NCI-H2029 treated with DMSO at 0.1 percent for 48 hours (cell line): ENCODE measurements around the gene TRMU.

Source experiments
- DNase-seq: peaks from one replicate; lab custom pipeline; 2025; lab: John Stamatoyannopoulos, UW

The TRMU gene

DNA sequence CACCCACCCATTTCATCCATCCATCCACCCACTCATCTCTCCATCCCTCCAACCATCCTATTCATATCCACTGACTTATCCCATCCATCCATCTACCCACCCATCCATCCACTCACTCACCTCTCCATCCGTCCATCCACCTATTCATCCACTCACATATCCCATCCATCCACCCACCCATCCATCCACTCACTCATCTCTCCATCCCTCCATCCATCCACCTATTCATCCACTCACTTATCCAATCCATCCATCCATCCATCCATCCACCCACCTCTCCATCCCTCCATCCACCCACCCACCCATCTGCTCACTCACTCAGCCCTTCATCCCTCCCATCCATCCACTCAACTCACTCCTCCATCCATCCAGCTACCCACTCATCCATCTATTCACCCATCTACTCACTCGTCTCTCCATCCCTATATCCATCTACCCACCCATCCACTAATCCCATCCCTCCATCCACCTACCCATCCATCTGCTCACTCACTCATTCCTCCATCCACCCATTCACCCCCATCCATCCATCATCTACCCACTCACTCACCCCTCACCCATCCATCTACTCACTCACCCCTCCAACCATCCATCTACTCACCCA is 36.2 kb downstream of the TRMU start:
- DNase-seq = no peak

DNA sequence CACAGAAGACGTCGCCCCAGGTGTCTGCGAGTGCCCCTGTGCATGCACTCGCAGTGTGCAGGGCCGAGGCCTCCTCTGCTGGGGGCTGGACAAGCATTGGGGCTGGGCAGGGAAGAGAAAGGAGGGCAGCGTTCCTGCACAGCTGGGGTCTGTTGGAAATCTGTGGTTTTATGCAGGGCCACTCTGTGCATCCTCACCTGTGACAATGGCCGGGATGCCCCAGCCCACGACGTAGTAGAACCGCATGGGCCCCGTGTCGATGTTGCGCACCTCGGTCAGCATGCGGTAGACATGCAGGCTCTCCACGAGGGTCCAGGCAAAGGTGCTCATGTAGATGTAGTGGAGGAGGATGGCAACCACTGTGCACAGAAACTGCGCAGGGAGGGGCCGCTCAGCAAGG is 37.2 kb downstream of the TRMU start:
- no peak for DNase-seq

DNA sequence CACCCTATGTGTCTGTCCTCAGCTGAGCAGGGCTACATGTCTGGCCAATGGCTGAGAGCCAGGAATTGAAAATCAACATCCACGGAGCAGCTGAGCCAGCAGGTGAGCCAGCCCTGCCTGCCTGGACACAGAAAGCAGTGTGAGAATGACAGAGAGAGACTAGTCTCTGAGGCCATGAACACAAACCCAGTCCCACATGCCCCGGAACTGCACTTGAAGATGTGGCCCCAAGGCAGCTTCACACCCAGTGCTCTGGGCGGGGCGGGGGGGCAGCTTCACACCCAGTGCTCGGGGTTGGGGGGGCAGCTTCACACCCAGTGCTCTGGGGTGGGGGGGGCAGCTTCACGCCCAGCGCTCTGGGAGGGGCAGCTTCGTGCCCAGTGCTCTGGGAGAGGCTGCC is 37.6 kb downstream of the TRMU start:
- DNase-seq = no peak

DNA sequence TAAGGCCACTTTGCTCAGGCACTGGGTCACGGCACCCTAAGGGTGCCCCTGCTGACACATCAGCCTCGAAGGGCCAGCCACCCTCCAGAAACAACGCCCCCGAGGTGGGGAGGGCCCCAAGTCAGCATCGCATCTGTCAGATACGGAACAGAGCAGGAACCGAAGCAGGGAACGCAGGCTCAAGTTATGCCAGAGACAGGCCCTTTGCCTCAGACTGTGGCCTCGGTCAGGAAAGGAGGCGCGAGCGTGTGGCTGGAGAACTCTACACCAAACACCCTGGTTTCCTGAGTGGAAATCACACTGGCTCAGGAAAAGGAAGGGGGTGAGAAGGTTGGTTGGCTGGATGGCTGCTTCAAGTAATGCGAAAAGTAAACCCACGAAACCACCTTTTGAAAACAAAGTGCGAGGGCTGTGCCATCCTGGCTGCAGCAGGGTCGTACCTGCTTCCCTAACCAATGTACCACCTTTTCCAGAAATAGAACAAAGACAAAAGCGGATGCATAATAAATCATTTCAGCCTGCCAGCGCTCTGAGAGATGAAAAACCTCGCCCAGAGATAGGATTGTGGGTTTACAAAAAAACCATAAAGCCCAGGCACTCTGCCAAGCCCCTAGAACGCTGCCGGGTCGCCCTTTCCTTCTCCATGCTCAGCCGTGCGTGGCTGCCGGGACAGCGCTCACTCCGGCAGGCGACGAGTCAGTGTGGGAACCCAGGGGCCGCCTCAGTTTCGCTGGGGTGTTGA is 38.6 kb downstream of the TRMU start:
- DNase-seq = peak; percentile 24

DNA sequence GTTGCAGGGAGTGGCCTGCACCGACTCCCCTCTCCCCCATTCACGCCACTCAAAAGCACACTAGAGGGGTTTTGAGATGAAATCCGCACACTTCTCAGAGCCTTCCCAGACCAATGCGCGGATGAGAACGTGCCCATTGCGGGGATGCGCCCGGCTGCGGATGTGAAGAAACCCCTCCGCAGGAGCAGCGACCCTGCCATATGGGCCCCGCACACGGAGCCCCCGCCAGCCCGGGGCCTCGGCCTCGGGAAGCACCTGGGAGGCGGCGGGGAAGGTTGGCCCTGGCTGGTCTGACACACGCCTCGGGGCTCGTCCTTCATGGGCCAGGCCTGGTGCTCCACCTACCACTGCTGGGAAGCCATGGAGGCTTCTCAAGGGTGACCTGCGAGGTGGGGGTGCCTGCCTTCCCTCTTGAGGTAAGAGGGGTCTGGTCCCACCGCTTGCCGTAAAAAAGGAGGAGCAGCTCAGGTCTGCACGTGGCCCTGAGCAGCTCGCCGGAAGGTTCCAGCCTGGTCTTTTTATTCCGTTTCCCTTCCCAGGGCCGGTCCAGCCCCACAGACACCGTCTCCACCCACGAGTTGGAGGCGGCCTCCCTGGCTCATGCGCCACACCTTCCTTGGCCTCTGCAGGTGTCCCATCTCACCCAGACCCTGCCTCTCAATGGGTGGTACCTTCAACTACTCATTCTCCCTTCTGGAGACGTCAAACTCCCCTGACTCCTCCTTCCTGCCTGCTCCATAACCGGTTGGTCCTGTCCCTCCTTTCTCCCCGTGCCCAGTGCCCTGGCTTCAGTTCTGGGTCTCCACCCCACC is 39.4 kb downstream of the TRMU start:
- DNase-seq = no peak

DNA sequence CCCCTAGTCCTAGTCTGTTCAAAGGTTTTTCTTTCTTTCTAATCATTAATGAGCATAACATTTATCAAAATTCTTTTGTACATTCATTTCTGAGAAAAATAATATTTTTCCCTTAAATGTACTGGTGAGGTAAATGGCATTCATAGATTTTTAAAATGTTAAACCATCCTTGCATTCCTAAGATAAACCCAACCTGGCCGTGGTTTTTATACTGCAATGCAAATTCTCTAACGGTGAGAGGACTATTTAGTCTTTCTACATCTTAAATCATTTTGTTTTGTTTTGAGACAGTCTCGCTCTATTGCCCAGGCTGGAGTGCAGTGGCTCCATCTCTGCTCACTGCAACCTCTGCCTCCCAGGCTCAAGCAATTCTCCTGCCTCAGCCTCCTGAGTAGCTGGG is 40.6 kb downstream of the TRMU start:
- DNase-seq = no peak

DNA sequence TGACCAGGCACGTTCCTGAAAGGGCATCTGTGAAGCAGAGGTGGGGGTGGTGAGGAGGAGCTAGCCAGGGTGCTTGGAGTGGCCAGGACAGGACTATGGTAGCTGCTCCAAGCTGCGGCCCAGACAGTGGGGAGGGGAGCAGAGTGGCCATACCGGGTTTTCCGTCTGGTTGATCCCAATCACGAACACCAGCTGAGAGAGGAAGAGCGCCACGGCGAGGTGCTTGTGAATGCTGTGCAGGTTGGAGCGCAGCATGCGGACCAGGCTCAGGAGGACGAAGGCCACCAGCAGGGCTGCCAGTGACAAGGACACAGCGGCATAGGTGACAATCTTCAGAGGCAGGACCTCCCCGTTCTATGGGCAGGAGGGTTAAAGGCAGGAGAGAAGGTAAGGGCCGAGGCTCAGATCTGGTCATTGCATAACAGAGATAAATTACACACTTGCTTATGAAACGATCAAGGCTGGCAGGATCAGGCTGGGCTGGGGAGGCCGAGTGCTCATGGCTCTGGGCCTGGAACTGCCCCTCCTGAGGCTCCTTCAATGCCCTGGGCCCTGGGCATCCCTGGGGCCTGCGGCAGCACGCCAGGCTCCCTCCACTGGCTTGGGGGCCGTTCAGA is 41.5 kb downstream of the TRMU start:
- DNase-seq = no peak

DNA sequence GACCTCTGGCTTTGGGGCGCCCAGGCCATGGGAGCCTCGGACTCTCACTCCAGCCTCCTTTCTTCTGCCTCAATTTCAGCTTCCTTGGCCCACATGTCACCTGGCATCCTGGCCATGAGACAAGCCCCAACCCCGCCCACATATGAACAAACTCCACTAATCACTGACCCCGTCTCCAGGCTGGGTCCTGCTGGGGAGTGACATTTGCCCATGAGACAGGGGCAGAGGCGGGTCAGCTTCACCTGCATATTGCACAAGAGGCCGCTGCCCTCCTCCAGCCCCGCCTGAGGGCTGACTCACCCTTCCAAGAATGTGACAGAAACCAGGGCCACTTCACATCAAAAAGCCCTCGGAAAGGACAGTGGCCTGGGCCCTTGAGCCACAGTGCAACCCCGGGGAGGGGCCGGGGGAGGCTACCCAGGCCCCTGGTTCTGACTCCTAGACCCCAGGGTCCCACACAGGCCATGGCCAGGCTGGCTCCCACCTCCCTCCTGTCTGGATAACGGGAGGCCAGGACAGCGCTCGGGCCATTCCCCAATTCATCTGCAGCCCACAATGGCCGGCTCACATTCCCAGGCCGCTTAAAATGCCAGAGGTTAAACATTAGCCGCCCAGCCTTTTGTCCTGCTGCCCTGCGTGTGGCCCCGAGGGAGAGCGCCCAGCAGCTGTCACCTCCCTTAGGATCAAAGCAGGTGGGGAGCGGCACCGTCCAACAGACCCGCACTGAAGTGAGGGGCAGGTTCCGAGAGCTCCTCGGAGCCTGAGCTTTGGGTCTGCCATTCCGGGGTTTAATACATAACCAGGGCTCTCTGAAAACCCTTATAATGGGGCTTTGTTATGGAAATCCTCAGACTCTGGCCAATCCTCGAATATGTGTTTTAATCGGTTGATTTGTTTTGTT is 42.3 kb downstream of the TRMU start:
- DNase-seq = no peak

DNA sequence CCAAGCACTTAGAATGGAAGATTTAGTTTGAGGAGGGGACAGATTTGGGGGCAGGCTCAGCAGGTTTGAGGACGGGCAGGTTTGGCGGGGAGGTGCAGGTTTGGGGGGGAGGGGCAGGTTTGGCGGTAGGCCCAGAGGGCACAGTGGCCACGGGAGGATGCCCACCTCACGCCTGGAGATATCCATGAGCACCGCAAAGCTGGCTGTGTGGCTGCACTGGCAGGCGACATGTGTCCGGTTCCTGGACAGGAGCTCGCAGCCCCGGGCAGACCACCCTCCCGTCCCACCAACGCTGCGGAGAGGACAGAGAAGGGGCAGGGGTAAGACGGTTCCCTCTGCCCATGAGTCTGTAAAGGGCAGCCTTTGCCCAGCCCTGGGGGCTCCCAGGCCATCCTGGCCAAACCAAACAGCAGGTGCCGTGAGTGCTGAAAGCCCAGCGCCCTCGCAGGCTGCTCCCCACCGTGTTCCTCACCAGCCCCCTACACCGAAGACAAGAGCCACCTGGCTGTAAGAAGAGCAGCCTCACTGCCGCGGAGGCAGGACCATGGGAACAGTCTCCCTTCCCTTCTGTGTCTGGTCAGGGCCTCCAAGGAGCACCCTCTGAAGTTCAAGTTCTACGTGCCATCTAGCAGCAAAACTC is 43.0 kb downstream of the TRMU start:
- DNase-seq = no peak

DNA sequence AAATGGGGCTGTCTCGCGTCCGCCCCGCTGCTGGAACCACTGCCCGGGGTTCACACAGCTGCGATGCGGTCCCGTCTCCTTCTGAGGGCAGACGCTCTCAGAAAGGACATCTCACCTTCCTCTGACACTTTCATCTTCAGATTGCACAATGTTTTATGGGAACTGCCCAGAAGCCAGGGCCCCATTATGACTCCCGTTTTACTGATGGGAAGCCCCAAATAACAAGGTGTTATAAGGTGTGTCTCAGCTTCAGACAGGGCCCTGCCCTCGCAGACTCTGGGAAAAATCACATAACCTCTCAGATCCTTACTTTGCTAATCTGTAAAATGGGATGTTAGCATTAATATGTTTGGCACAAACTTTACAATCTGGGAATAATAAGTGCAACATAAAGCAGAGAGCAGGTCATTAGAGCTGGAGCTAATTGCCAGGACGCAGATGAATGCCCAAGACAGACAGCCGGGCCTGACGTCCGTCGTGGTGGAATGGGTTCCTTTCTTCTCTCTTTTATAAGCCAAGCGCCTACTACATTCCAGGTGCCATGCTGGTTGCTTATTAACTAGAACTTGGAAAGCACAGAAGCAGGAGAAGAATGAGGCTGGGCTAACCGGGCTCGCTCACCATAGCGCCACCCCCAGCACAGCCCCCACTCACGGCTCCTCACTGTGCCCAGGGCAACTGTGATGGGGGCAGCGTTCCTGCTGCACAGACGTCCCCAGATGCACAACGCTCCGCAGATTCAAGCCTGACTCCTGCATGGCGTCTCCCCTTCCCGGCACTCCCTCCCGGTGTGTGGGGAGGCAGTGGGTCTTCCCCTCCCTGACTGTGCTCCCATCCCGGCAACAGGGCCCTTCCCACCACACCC is 43.8 kb downstream of the TRMU start:
- DNase-seq = no peak

DNA sequence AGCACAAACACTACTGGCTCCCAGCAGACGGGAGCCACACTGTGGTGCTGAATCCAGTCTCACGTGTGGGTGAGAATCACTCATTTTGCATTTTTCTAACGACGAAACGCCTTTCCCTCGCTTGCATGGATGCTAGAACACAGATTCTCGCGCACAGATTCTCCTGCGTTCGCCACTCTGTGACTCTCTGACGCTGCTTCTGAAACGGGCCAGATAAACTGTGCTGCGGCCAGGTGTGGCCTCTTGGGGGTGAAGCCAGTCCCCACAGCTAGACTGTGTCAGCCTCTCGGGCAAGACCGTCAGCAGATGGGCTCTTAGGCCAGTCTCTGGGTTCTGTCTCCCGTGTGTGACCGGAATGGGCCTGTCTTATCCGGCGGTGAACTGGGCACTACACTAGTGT is 44.6 kb downstream of the TRMU start:
- no peak for DNase-seq

DNA sequence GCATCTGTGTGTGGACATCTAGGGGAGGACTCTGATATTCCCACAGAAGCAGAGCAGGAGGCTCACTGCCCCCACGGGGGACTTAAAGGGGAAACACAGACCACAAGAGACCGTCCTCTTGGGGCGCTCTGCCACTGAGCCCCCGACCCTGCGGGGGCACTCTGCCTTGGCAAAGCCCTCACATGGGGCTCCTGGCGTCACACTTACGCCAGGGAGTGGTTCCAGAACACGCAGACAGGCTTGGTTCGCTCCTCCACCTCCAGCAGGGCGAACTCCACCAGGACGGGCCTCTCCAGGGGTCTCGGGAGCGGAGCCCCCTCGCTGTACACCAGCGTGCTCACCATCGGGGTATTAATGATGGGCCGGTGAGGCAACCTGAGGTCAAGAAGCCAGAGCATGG is 45.1 kb downstream of the TRMU start:
- DNase-seq = no peak

DNA sequence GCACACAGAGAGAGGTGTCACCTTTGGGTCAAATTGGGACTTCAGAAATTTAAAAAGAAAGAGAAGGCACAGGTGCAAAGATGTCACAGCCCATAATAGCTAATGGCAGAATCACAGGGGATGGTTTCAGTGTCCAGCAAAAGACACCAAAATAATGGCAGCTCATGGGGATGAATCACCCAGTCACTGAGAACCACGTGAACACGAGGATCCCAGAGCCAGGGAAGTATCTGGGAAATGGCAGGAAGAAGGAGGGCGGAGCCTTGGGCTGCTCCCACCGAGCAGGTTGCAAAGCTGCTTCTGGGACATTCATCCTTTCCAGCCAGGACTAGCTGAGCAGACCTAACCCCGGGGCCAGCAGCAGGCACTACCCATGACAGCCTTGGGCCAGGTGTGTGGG is 45.6 kb downstream of the TRMU start:
- no peak for DNase-seq

DNA sequence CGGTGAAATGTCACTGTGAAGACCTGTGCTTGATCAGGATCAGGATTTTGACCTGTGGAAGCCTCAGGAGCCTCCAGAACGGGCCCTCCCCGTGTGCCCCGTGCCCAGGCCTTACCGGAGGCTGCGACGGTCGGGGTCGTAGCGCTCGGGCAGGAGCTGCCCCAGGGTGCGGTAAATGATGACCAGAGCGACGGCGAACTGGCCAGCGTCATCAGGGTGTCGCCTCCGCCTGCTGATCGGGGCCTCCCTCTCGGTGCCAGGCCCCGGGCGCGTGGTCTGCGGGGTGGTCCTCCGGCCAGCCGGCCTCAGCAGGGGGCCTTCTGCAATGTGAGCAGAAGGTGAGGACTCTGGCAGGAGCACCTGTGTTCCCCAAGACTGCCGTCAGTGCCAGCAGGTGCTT is 46.2 kb downstream of the TRMU start:
- DNase-seq = no peak

DNA sequence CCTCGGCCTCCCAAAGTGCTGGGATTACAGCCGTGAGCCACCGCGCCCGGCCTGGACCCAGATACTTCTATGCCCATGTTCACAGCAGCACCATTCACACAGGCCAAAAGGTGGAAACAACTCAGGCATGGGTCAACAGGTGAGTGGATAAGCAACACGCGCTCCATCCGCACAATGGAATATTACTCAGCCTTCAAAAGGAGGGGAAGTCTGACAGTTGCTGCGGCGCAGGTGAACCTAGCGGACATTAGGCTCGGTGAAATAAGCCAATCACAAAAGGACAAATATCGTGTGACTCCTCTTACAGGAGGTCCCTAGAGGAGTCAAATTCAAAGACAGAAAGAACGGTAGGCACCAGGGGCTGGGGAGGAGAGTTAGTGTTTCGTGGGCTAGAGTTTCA is 47.0 kb downstream of the TRMU start:
- DNase-seq = no peak

DNA sequence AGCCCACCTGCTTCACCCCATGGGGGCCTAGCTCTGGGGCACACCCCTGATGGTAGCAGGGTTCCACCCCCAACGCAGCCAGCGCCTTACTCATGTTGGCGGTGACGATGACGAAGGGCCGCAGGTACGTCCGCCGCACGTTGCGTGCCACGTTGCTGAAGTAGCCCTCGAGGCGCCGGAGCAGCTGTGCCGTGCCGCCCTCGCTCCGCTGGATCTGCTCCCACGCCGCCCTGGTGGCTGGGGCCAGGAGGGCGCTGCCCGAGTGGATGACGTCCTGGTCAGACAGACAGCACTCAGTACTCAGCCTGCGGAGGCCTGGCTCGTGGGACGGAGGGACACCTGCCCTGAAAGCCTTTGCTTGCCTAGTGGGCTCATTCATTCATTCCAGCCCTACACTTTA is 50.8 kb downstream of the TRMU start:
- DNase-seq = no peak

DNA sequence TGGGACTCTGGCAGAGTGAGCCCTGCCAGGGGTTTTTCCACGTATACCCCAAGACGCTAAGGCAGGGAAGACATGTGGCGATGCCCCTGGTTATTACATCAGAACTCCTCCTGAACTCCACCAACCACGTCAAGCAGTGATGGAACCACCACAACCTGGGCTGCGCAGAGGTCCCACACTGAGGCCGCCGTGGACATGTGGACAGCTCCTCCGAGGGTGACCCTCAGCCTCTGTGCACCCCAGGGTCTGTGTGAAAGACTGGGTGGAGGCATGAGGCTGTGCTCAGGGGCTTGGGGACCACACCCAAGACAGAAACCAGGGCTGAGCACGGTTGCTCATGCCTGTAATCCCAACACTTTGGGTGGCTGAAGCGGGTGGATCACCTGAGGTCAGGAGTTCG is 52.2 kb downstream of the TRMU start:
- no peak for DNase-seq

DNA sequence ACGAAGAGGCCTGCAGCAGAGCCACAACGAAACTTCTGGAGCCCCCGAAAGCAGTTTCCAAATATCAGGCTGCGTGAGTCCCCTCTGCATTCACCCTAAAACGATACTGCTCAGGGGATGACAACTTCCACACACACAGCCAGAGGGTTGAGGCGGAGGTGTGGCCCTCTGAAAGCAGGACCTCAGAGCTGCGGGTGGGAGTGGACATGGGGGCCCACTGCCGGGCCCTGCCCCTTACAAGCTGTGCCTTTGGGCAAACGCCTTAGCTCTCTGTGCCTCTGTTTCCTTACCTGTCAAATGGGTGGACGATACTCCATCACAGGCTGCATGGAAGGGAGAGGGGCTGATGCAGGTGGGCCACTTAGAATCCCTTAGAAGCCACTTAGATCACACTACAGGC is 53.1 kb downstream of the TRMU start:
- no peak for DNase-seq

DNA sequence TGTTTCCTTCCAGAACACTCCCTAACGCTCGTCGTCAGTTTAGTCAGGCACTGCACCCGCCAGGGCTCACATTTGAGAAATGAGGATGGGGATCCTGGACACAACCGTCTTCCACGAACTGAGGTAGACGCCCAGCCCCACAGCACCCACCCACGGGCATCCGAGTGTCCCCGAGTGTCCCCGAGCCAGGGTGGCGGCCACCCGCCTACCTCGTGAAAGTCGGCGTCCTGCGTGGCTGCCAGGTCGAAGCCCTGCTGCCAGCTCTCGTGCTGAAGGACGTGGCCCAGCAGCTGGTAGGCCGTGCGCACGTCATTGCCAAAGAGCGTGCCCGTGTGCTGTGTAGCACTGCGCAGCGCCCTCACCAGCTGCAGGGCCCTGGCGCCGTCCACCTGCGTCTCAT is 53.6 kb downstream of the TRMU start:
- no peak for DNase-seq

DNA sequence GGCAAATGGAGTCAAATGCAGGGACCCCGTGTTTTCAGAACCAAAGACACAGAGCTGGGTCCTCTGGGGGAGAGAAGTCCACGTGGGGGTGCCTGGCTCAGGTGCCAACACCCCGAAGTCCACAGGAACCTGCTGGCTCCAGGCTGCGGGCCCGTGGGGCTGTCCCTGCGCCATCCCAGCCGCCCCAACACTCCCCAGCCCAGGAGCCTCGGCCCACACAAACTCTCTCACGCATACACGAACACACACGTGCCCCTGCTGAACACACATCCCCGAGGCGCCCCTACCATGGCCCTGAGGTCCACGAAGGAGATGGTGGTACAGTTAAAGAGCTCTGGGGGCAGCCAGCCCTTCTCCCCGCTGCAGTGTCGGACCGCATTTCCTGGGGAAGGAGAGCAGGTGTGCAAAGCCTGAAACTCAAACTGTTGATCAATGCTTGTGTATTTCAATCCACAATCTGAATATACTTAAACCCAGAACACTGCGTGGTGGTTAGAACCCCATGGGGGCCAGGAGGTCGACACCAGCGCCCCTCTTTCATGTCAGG is 54.7 kb downstream of the TRMU start:
- no peak for DNase-seq
